Adipose tissue (tissue), 3 donors: ENCODE measurements around the gene COX20. TPM values are rescaled to one million over a fixed set of nuclear protein-coding genes. Genes with fewer than 3 reads are reported as not detected.
"Not testable (repeated sequence)": the region's sequence is repeated elsewhere in the genome, so short reads cannot be mapped to it uniquely, and the experiment has no call there.

Experiments used
- H3K27ac ChIP-seq: one replicate; pipeline ENCODE4 v1.5.1; 2013; ENCODE audit warnings: low read depth, low read length
- WGBS, 3 donors: extraction: QIAGEN DNeasy Blood & Tissue Kit; methylation state at CpG; one replicate each; pipeline ENCODE4 v1.1.7; 2013; 5-methylcytosine and 5-hydroxymethylcytosine counted together
- polyA plus RNA-seq, 3 donors: library from polyadenylated mRNA; stranded (reverse); fragments of 200-250 nt; gene quantifications; one replicate each; pipeline ENCODE4 v1.2.3, GENCODE V29; 2013
- donor health status: healthy with polysubstance abuse.
- donor health status: Bipolar disorder and iron deficiency.
- donor health status: healthy.

The COX20 gene
- 10 to 100 TPM; 22.7 to 68.7 (median 29.9) TPM for polyA plus RNA-seq

DNA sequence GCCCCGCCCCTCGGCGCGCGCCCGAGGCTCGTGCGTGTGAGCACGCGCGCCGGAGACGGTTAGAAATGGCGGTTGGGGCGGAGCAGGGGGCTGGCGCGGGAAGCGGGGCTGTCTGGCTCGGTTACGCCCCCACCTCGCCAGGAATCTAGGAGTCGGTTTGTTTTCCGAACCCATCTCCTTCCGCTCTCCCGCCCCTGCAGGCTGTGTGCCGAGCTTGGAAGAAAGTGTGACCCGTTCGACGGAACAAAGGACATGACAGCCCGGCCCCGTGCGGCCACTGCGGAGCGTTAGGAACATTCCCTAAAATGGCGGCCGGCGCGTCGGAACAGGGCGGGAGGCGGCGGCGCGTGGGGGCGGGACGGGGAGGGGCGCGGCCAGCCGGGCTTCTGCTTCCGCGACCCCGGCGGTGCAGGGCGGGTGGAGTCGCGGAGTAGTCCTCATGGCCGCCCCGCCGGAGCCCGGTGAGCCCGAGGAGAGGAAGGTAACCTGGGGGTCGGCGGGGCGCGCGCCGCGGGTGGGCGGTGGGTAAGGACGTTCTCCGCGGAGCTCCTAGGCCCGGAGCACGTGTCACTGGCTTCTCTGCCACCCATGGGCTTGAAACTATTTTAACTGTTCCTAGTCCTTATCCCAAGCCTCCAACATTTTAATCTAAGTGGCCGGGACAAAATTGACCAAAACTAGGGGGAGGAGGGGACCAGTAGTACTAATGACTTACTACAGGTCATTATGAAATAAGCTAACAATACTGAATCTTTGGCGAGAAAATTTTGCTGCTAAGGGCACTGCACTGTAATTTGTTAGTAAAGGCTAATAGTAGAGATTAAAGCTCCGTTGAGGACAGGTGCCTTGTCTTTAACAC, at the start of gene COX20:
TSS of gene COX20 (plus strand) at position 383 of the 859 bp plus-strand sequence. CDS start at position 440, 57 bp downstream.
- H3K27ac ChIP-seq, result peak within 1 kb of the TSS; percentile 84
- 0% methylated on average over 71 to 77 of the region's 77 CpGs for WGBS, 3 donors

DNA sequence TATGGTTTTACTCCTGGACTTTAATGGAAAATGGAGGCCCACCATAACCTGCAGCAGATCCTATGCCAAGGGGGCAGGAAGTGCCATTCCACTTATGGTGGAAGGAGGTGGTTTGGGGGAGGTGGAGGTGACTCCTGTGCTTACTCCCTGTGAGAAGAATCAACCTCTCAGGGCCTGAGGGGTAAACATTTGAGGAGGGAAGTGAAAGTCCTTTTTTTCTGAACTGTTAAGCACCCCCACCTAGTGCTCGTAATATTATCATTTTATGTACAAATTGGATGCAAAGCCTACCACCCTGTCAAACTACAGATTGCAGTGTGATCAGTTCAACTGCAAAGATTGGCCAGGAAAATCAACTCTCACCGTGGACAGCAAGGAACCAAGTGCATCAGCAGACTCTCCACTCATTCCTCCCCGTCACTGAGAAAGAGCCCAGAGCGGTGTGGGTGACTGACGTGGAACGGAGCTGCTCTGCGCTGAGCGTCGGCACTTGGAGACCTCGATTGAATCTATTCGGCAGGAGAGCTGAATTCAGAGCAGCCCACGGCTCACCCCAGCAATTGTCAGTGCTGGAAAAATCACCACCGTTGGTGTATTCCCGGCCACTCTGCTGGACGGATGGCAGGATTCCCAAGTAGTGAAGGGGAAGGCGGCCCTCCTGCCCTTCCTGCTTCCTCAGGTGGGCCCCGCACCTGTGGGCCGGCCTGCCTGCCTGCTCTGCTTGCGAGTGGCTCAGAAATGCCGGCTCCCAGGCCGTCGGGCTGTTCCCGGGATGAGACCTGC, 46.8 kb upstream of the COX20 start:
- WGBS, 3 donors, result 60 to 79% (median 77%) methylated on average over 23 of the region's 23 CpGs
- no peak overlapping the region for H3K27ac ChIP-seq

DNA sequence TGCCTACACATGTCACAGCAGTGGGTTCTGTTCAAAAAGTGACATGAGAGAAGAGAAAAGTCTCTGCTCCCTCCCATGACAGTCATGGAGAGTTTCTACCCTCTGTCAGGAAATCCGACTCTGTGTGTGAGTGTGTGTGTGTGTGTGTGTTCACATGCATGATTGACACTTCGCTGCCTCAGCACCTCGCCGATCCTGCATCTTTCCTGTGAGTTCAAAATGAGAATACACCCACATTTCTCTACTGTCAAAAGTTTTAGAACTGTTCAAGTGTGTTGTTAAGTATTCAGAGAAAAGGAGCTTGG, 46.2 kb upstream of the COX20 start:
- 54 to 71% (median 69%) methylated on average over 4 of the region's 4 CpGs for WGBS, 3 donors
- H3K27ac ChIP-seq, result no peak overlapping the region

- H3K27ac ChIP-seq, result no peak overlapping the region
Observed at GRCh38 chr1:244789731-244790130, 45.7 kb upstream of the COX20 start.

GRCh38 chr1:244791061-244791460, 44.4 kb upstream of the COX20 start:
- WGBS, 3 donors, result 95 to 96% (median 95%) methylated on average over 3 of the region's 3 CpGs

More at GRCh38 chr1:244789731-244790130, 45.7 kb upstream of the COX20 start:
- 61 to 73% (median 67%) methylated on average over 4 of the region's 4 CpGs for WGBS, 3 donors

GRCh38 chr1:244792188-244792850, 43.1 kb upstream of the COX20 start:
- 78 to 84% (median 81%) methylated on average over 5 of the region's 5 CpGs for WGBS, 3 donors
- no peak overlapping the region for H3K27ac ChIP-seq

More at GRCh38 chr1:244791061-244791460, 44.4 kb upstream of the COX20 start:
- no peak overlapping the region for H3K27ac ChIP-seq

GRCh38 chr1:244794071-244794470, 41.4 kb upstream of the COX20 start:
- WGBS, 3 donors, result 87 to 96% (median 89%) methylated on average over 8 to 9 of the region's 9 CpGs
- H3K27ac ChIP-seq, result no peak overlapping the region

DNA sequence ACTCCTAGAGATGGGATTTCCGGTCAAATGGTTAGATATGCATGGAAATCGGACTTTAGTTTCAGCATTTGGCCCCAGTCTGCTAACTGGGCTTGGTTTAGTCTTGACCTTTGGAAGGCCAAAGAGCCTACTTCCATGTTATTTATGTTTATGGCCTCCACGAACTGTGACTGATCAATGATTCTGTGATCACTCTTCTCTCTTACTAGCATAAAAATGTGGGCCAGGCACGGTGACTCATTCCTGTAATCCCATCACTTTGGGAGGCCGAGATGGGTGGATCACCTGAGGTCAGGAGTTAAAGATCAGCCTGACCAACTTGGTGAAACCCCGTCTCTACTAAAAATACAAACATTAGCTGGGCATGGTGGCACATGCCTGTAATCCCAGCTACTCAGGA, 40.9 kb upstream of the COX20 start:
- H3K27ac ChIP-seq, result not testable (repeated sequence)
- 85 to 91% (median 87%) methylated on average over 6 of the region's 6 CpGs for WGBS, 3 donors

DNA sequence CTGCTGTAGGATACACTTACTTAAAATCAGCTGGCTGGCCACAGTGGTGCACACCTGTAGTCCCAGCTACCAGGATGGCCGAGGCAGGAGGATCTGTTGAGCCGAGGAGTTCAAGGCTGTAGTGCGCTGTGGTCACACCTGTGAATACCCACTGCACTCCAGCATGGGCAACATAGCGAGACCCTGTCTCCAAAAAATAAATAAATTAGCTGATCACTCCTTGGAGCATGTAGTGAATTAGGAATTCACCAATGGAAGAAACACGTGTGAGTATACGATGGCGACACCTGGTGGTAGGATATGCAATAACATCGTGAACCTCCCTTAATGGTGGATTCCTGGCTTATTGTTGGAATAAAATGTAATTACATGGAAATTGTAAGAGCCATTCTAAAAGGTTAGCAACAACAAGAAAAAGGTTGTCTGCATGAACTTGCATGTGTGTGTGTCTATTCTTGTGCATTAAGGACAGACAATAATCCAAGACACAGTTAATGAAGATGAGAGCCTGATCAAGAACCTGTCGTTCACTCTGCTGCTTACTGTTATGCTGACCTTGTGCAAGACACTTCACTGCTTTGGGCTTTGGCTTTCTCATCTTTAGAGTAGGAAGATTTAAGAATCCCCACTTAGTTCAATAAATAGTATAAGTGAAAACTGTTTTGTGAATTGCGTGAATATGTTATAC, 38.6 kb upstream of the COX20 start:
- 39 to 48% (median 45%) methylated on average over 10 of the region's 10 CpGs for WGBS, 3 donors
- no peak overlapping the region for H3K27ac ChIP-seq

DNA sequence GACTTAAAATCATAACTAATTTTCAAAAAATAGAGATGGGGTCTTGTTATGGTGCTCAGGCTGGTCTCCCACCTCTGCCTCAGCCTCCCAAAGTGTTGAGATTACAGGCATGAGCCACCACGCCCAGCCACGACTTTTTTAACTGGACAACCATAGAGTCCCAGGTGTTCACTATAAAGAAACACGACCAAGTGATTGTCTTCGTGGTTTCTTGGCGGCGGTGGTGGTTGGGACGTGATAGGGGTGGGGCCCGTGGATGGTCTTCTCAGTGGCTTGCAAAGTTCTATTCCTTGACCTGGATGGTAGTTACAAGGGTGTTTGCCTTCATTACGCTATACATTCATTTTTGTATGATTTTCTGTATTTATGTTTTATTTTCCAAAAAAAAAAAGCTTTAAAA, 34.6 kb upstream of the COX20 start:
- WGBS, 3 donors, result 76 to 82% (median 81%) methylated on average over 9 of the region's 9 CpGs
- H3K27ac ChIP-seq, result no peak overlapping the region

GRCh38 chr1:244801246-244801645, 34.2 kb upstream of the COX20 start:
- H3K27ac ChIP-seq, result no peak overlapping the region
- WGBS, 3 donors, result 39 to 50% (median 43%) methylated on average over 14 of the region's 14 CpGs

- H3K27ac ChIP-seq, result no peak overlapping the region
- 44 to 53% (median 50%) methylated on average over 14 of the region's 14 CpGs for WGBS, 3 donors
Observed at GRCh38 chr1:244802041-244802440, 33.4 kb upstream of the COX20 start.

DNA sequence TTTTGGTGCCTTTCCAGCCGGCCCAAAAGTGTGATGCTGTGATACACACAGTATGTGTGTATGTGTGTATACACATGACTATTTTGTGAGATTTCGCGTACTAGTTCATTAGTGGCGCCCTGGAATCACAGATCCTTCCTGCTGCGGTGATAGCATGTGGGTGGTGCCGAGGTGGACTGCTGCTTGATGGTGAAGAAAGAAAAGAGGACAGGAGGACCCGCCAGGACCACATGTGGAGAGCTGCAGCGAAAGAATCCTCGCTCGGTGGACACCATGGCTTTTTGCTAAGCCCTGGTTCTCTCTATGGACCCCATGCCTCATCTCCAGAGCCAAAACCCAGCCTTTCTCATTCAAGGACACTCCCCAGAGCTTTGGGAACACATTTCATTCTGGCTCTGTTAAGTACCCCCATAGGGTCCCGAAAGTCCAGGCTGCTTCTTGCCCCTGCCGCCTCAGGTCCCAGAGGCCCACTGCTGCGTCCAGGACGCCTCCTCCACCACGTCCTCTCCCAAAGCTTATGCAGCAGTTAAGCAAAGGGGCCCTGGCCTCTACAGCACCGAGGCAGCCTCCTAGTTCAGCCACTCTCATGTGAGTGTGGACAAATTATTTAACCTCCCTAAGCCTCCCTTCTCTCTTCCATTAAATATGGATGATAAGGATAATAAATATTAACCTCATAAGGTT, 32.8 kb upstream of the COX20 start:
- WGBS, 3 donors, result 80 to 86% (median 81%) methylated on average over 16 of the region's 16 CpGs
- H3K27ac ChIP-seq, result no peak overlapping the region

GRCh38 chr1:244804841-244805240, 30.6 kb upstream of the COX20 start:
- 87 to 91% (median 90%) methylated on average over 8 of the region's 8 CpGs for WGBS, 3 donors
- no peak overlapping the region for H3K27ac ChIP-seq

DNA sequence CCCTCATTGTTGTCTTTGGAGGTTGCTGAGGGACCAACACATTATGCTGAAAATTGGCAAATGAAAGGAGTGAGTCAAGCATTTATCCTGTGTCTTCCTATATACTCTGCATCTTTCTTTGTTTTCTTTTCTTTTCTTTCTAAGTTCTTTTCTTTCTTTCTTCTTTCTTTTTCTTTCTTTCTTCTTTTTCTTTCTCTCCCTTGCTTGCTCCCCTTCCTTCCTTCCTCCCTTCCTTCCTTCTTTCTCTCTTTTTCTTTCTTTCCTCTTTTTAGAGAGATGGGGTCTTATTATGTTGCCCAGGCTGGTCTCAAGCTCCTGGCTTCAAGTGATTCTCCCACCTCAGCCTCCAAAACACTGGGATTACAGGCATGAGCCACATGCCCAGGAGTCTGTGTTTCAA, 28.3 kb upstream of the COX20 start:
- H3K27ac ChIP-seq, result no peak overlapping the region

- WGBS, 3 donors, result 80 to 85% (median 82%) methylated on average over 22 of the region's 22 CpGs
- no peak overlapping the region for H3K27ac ChIP-seq
Observed at GRCh38 chr1:244810221-244810620, 25.2 kb upstream of the COX20 start.

- WGBS, 3 donors, result 84 to 88% (median 86%) methylated on average over 6 of the region's 6 CpGs
Observed at GRCh38 chr1:244813327-244813726, 22.1 kb upstream of the COX20 start.

GRCh38 chr1:244815600-244816099, 19.8 kb upstream of the COX20 start:
- 33 to 52% (median 34%) methylated on average over 15 of the region's 15 CpGs for WGBS, 3 donors
- H3K27ac ChIP-seq, result no peak overlapping the region

More at GRCh38 chr1:244813327-244813726, 22.1 kb upstream of the COX20 start:
- H3K27ac ChIP-seq, result no peak overlapping the region
